Cardiac muscle cell (in vitro differentiated cells and primary cell): ENCODE measurements around the gene ZNF320. TPM values are rescaled to one million over a fixed set of nuclear protein-coding genes. Genes with fewer than 3 reads are reported as not detected.
"Not testable (repeated sequence)": the region's sequence is repeated elsewhere in the genome, so short reads cannot be mapped to it uniquely, and the experiment has no call there.

ENCODE experiments used
- DNase-seq, 2 donors: peaks; one replicate each; pipeline versions ENCODE4 v3.0.0 to v3.0.0-alpha.2; 2010 to 2017; ENCODE audit warnings: low read depth in 1 of 2, low spot score in 1 of 2
- H3K27ac ChIP-seq: fragments of 200-600 bp; sonication (generic); 2 replicates; pipeline ENCODE4 v1.5.1; 2016
- H3K27me3 ChIP-seq: fragments of 200-600 bp; sonication (generic); 2 replicates; pipeline ENCODE4 v1.6.0; 2016; ENCODE audit warnings: control low read depth
- H3K36me3 ChIP-seq: fragments of 200-600 bp; sonication (generic); 2 replicates; pipeline ENCODE4 v1.5.1; 2016; ENCODE audit warnings: control low read depth
- H3K4me1 ChIP-seq: fragments of 200-600 bp; sonication (generic); 2 replicates; pipeline ENCODE4 v1.8.1; 2017; ENCODE audit warnings: low read depth, mild to moderate bottlenecking, mixed run types
- H3K4me3 ChIP-seq: fragments of 200-600 bp; sonication (generic); 2 replicates; pipeline ENCODE4 v1.5.1; 2016; ENCODE audit warnings: mild to moderate bottlenecking
- H3K9me3 ChIP-seq: fragments of 200-600 bp; sonication (generic); 2 replicates; pipeline ENCODE4 v1.5.1; 2017; ENCODE audit warnings: low read depth, mild to moderate bottlenecking, control low read depth
- CTCF ChIP-seq: IDR thresholded peaks from 2 replicates; pipeline ENCODE4 v1.5.1; 2012; ENCODE audit warnings: low read depth, mild to moderate bottlenecking, low read length
- polyA plus RNA-seq: library from polyadenylated mRNA; unstranded; fragments of >200 nt; fragmentation: Nextera tagmentation; extraction: Ambion mirVana; gene quantifications from 2 replicates; pipeline ENCODE4 v1.2.1, GENCODE V29; 2016
- total RNA-seq: library from RNA; depleted of rRNA; stranded (reverse); fragments of >200 nt; gene quantifications from 2 replicates; pipeline ENCODE4 v1.2.3, GENCODE V29; 2016

The ZNF320 gene
- total and polyA plus RNA-seq, 2 experiments from 2014 or later, result 19.7 to 55.0 TPM

GRCh38 chr19:52943134-52943883 lies 45.9 kb upstream of the ZNF320 start:
- no peaks in the 10 kb centered on the region for H3K9me3 ChIP-seq
- peak overlapping the region; percentile 53 for H3K27ac ChIP-seq
- H3K4me3 ChIP-seq, result peak overlapping the region; percentile 48
- H3K36me3 ChIP-seq, result no peaks in the 10 kb centered on the region
- no peak for TF ChIP-seq CTCF
- no peaks in the 10 kb centered on the region for H3K27me3 ChIP-seq
- H3K4me1 ChIP-seq, result peaks cover 3% of the 10 kb centered on the region
- no peak for DNase-seq

DNA sequence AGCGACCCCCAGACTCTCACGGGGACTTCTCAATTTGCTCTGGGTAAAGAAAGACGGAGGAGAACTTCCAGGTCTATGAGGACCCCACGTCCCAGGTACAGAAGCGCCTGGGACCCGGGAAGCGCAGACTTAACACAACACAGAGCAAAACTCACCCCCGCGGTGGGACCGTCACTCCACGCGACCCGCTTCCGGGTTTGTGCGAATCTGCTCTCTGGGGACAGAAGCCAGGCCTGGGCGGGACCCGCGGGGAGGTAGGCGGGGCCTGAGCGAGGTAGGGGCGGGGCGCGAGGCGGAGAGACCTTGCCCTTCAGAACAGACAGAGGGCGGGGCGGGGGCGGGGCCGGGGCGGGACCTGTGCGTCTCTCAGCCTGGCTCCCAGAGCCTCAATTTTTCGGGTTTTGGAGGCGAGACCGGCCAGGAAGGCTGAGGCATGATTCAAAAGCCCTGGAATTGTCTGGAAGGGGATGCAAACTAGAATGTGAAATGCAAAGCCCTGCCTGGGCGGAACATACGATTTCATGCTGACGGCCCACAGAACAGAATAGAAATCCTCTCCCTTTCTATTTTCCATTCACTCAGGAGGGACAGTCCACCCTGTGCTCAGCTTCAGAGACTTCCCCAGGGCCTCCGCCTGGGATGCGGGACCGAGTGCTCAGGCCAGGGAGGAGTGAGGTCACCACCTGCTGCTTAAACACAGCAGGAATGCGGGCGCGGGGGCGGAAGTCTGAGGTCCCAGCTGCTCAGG lies 45.1 kb upstream of the ZNF320 start:
- Histone ChIP-seq H3K4me1 (peaks cover 3% of the 10 kb centered on the region), H3K9me3 (no peaks in the 10 kb centered on the region), H3K27me3 (no peaks in the 10 kb centered on the region), H3K4me3 (peak overlapping the region; percentile 48), H3K36me3 (no peaks in the 10 kb centered on the region), H3K27ac (peak overlapping the region; percentile 53)
- TF ChIP-seq CTCF, result no peak
- DNase-seq, result peak; percentile 86 to 90

DNA sequence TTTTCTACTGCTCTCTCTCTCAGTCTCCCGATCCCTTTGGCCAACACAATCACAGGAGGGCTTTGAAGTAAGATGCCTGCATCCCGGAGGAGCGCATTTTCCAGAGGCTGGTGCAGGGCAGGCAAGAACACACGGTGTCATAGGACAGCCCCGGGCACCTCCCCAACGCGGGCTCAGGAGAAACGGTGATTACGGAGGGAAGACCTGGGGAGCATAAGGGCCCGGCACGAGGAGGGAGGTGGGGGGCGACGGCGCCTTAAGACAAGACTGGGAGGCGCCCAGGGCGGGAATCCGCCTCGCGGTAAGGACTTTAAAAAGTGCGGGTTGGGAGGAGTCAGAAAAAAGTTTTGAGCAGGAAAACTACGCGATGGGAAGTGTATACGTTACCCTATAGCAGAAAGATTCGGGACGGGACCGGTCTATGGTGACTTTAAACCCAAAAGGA lies 44.5 kb upstream of the ZNF320 start:
- H3K4me3 ChIP-seq, result peak overlapping the region; percentile 48
- no peak for TF ChIP-seq CTCF
- no peaks in the 10 kb centered on the region for H3K27me3 ChIP-seq
- H3K36me3 ChIP-seq, result no peaks in the 10 kb centered on the region
- H3K27ac ChIP-seq, result peak overlapping the region; percentile 27
- DNase-seq, result peak; percentile 22 to 23
- peaks cover 3% of the 10 kb centered on the region for H3K4me1 ChIP-seq
- H3K9me3 ChIP-seq, result no peaks in the 10 kb centered on the region

- not testable (repeated sequence) for H3K9me3 ChIP-seq, H3K27me3 ChIP-seq, H3K4me1 ChIP-seq, DNase-seq, H3K36me3 ChIP-seq, H3K27ac ChIP-seq
- peak overlapping the region; percentile 48 for H3K4me3 ChIP-seq
Observed at GRCh38 chr19:52941523-52941922, 44.1 kb upstream of the ZNF320 start.

DNA sequence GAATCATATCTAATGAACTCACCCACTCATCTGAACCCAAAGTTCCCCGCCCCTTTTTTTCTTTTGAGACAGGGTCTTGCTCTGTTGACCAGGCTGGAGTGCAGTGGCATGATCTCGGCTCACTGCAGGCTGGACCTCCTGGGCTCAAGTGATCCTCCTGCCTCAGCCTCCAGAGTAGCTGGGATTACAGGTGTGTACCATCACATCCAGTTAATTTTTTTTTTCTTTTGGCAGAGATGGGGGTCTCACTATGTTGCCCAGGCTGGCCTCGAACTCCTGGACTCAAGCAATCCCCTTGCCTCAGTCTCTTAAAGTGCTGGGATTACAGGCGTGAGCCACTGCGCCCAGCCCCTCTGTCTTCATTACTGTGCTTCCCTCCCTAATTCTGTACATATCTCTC lies 43.5 kb upstream of the ZNF320 start:
- H3K27me3 ChIP-seq, H3K4me1 ChIP-seq, H3K9me3 ChIP-seq, DNase-seq, H3K27ac ChIP-seq, H3K36me3 ChIP-seq, H3K4me3 ChIP-seq: not testable (repeated sequence)

DNA sequence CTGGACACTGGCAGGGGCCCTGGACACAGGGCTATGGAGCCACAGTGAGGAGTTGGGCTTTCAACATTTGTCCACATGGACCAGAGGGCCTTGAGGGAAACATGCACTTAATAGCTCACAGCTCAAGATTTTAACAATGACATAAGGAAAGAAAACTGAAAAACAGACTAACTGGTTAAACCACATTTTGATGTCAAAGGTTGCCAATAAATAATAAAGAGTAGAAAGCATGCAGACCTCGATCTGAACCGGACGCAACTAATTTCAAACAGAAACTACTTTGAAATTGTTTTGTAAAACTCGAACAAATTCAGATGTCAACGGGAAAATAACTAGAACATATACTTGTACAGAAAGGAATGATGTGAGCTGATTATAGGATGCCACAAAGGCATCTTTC lies 41.3 kb upstream of the ZNF320 start:
- DNase-seq, result no peak
- H3K9me3 ChIP-seq, result no peaks in the 10 kb centered on the region
- no peaks in the 10 kb centered on the region for H3K27me3 ChIP-seq
- H3K4me1 ChIP-seq, result peaks cover 3% of the 10 kb centered on the region
- no peak overlapping the region for H3K4me3 ChIP-seq
- no peak for TF ChIP-seq CTCF
- no peaks in the 10 kb centered on the region for H3K36me3 ChIP-seq
- no peak overlapping the region for H3K27ac ChIP-seq
